Measurements from ENCODE around the gene DCST1. TPM values are rescaled to one million over a fixed set of nuclear protein-coding genes. Genes with fewer than 3 reads are reported as not detected.

Gene DCST1
- total RNA-seq, 2 experiments from 2014 or later, result 0.33 to 0.39 TPM

GRCh38 chr1:155070158-155070621 is 36.6 kb downstream of the DCST1 start:
- Mint-ChIP-seq H3K27ac (no peak overlapping the region), H3K27me3 (no peaks in the 10 kb centered on the region), H3K36me3 (ENCODE audit: low read depth) (peaks cover 12% of the 10 kb centered on the region), H3K4me1 (ENCODE audit: low read depth) (peaks cover 30% of the 10 kb centered on the region), H3K4me3 (no peak overlapping the region), H3K9me3 (no peaks in the 10 kb centered on the region)
- intact Hi-C loops (cut with DNase I, micrococcal nuclease), result loop anchor here in 1 of 2 experiments (2.0 kb wide), 1 partner anchor 15 kb away; no protein-coding TSS in a partner anchor
- H3K9me3 ChIP-seq (ENCODE audit: control insufficient read depth in 1 of 2, insufficient read depth in 1 of 2, low read length in 2 of 2), result no peaks in the 10 kb centered on the region
- no peaks in the 10 kb centered on the region for H3K27me3 ChIP-seq (ENCODE audit: control insufficient read depth in 1 of 2, insufficient read depth in 2 of 2, low read length in 2 of 2)
- peaks cover 30% of the 10 kb centered on the region for H3K4me1 ChIP-seq (ENCODE audit: insufficient read depth, low read length)
- TF ChIP-seq CTCF (IDR thresholded peaks at IDR 0.05), result no peak
- peaks cover 19% of the 10 kb centered on the region for H3K36me3 ChIP-seq (ENCODE audit: insufficient read depth, low read length)
- peak overlapping the region; percentile 49 for H3K4me3 ChIP-seq (ENCODE audit: low read length)
- POLR2A ChIA-PET, result interaction anchor here (0.6 to 2.3 kb wide), 7 partner anchors 9 to 1376 kb away, joined by 3 to 11 read pairs (median 5); partner anchors contain the start of gene KRTCAP2
- DNase-seq (no peak), ATAC-seq (ENCODE audit: poor library complexity) (no peak)
- H3K27ac ChIP-seq (ENCODE audit: low read depth in 1 of 2, low read length in 2 of 2), result no peak overlapping the region
- CTCF ChIA-PET, result interaction anchor here (0.5 to 2.6 kb wide), 9 partner anchors 8 to 134 kb away, joined by 3 to 14 read pairs (median 3); partner anchors contain the start of genes EFNA3 and PMVK

- TF ChIP-seq CTCF (IDR thresholded peaks at IDR 0.05), result peak; percentile 42
- no peaks in the 10 kb centered on the region for H3K27me3 Mint-ChIP-seq
- H3K4me3 Mint-ChIP-seq, result peak overlapping the region; percentile 44
- Histone ChIP-seq H3K4me3 (ENCODE audit: low read length) (peak overlapping the region; percentile 49), H3K27ac (ENCODE audit: low read depth in 1 of 2, low read length in 2 of 2) (no peak overlapping the region), H3K9me3 (ENCODE audit: control insufficient read depth in 1 of 2, insufficient read depth in 1 of 2, low read length in 2 of 2) (no peaks in the 10 kb centered on the region), H3K4me1 (ENCODE audit: insufficient read depth, low read length) (peaks cover 29% of the 10 kb centered on the region), H3K27me3 (ENCODE audit: control insufficient read depth in 1 of 2, insufficient read depth in 2 of 2, low read length in 2 of 2) (no peaks in the 10 kb centered on the region), H3K36me3 (ENCODE audit: insufficient read depth, low read length) (peaks cover 19% of the 10 kb centered on the region)
- H3K27ac Mint-ChIP-seq, result no peak overlapping the region
- DNase-seq (peak; percentile 63 to 92 (median 78)), ATAC-seq (ENCODE audit: poor library complexity) (peak; percentile 99)
- CTCF ChIA-PET, result interaction anchor here (0.5 to 2.6 kb wide), 9 partner anchors 8 to 134 kb away, joined by 3 to 14 read pairs (median 3); partner anchors contain the start of genes EFNA3 and PMVK
- H3K36me3 Mint-ChIP-seq (ENCODE audit: low read depth), result peaks cover 12% of the 10 kb centered on the region
- POLR2A ChIA-PET, result interaction anchor here (0.6 to 2.3 kb wide), 7 partner anchors 8 to 1375 kb away, joined by 3 to 11 read pairs (median 5); partner anchors contain the start of gene KRTCAP2
- H3K4me1 Mint-ChIP-seq (ENCODE audit: low read depth), result peaks cover 30% of the 10 kb centered on the region
- intact Hi-C loops (cut with DNase I, micrococcal nuclease), result loop anchor here in 1 of 2 experiments (2.0 kb wide), 1 partner anchor 14 kb away; no protein-coding TSS in a partner anchor
- no peaks in the 10 kb centered on the region for H3K9me3 Mint-ChIP-seq
These were observed 37.3 kb downstream of the DCST1 start for GRCh38 chr1:155070721-155071569.

DNA sequence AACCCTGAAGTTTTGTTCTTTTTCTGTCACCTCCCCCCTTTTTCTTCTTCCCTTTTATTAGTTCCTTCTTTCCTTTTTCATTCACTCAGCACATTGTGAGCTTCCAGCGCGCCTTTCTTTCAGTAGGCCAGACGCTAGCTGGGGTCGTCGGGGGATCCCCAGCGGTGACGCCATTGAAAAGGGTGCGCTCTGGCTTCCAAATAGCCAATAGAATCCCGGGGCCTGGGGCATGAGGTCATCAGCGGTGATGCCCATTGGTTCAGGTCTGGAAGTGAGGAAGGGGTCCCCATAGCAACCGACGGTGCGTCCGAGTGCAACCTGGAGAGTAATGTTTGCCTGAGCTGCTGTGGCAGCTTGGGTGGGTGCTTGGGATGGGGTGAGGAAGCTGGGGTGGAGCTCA is 38.1 kb downstream of the DCST1 start:
- no peak for TF ChIP-seq CTCF (IDR thresholded peaks at IDR 0.05)
- no peak overlapping the region for H3K27ac ChIP-seq (ENCODE audit: low read depth in 1 of 2, low read length in 2 of 2)
- ATAC-seq (ENCODE audit: poor library complexity) (no peak), DNase-seq (no peak)
- Mint-ChIP-seq H3K27ac (no peak overlapping the region), H3K36me3 (ENCODE audit: low read depth) (peaks cover 10% of the 10 kb centered on the region), H3K4me3 (peak overlapping the region; percentile 44), H3K27me3 (no peaks in the 10 kb centered on the region), H3K9me3 (no peaks in the 10 kb centered on the region), H3K4me1 (ENCODE audit: low read depth) (peaks cover 36% of the 10 kb centered on the region)
- ChIA-PET POLR2A (no interaction called here), CTCF (interaction anchor here (1.3 to 2.6 kb wide), 5 partner anchors 9 to 21 kb away, joined by 3 to 14 read pairs (median 7); no protein-coding TSS in a partner anchor)
- peaks cover 32% of the 10 kb centered on the region for H3K4me1 ChIP-seq (ENCODE audit: insufficient read depth, low read length)
- H3K4me3 ChIP-seq (ENCODE audit: low read length), result no peak overlapping the region
- H3K27me3 ChIP-seq (ENCODE audit: control insufficient read depth in 1 of 2, insufficient read depth in 2 of 2, low read length in 2 of 2), result no peaks in the 10 kb centered on the region
- intact Hi-C loops (cut with DNase I, micrococcal nuclease), result loop anchor here in 1 of 2 experiments (2.0 kb wide), 1 partner anchor 13 kb away; no protein-coding TSS in a partner anchor
- H3K9me3 ChIP-seq (ENCODE audit: control insufficient read depth in 1 of 2, insufficient read depth in 1 of 2, low read length in 2 of 2), result no peaks in the 10 kb centered on the region
- peaks cover 18% of the 10 kb centered on the region for H3K36me3 ChIP-seq (ENCODE audit: insufficient read depth, low read length)
